Erythroblast (primary cell): ENCODE results near the gene ZNF358.

Experiments used
- GATA1 ChIP-seq: IDR thresholded peaks from 2 replicates; pipeline ENCODE4 v1.6.1; 2011; ENCODE audit warnings: low read depth, mild to moderate bottlenecking, control low read depth, low read length, moderate library complexity
- POLR2A ChIP-seq: IDR thresholded peaks from 2 replicates; pipeline ENCODE4 v1.6.1; 2011; ENCODE audit warnings: mild to moderate bottlenecking, low read length

DNA sequence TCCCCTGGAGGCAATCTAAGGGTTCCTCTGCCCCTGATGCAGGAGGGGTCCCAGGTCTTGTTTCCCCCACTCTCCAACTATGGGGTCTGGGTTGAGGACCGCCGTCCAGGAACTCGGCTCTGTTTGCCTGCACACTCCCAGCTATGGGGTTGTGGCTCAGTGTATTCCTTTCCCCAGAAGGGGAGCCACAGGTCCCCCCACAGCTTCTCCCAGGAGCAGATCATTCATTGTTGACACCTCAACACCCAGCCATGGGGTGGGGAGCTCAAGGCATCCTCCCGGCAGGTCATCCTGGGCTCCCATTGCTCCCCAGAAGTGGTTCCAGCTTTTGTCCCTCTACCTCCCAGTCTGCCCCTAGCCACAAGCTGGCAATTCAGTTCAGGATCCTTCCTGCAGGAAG lies 975 bp downstream of the ZNF358 start:
- no peak for TF ChIP-seq POLR2A
- TF ChIP-seq GATA1 = no peak
